ENCODE data around the gene CYP19A1. TPM values are rescaled to one million over a fixed set of nuclear protein-coding genes. Genes with fewer than 3 reads are reported as not detected.

Gene CYP19A1
- polyA plus RNA-seq, 1 of the 3 experiments (the other 2 are of a cell fraction): 0.03 TPM

DNA sequence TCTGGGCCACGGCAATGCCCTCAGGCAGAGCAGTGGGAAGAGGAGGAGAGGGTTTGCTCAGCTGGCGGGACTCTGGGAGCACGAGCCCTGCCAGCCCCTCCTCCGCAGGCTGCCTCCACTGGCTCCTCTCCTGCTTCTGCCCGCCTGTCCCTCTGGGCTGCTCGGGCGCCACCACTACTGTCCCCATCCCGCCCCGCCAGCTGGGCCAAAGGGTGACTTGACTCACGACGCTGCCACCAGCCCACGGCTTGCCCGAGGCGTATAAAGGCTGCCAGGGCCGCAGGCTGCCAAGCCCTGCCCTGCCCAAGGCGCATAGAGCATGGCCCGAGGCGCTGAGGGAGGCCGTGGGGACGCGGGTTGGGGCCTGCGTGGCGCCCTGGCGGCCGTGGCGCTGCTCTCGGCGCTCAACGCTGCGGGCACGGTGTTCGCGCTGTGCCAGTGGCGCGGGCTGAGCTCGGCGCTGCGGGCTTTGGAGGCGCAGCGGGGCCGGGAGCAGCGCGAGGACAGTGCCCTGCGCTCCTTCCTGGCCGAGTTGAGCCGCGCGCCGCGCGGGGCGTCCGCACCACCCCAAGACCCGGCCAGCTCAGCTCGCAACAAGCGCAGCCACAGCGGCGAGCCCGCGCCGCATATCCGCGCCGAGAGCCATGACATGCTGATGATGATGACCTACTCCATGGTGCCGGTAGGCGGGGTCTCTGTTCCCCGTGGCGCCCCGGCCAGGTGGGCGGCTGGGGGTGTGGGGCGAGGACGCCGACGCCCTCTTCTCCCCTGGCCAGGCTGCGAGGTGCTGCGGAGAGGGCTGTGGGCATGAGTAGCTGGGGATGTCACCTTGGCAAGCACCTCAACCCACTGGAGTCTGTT is 3.2 kb upstream of the CYP19A1 start, which contains the start of gene GLDN:
Gene GLDN, plus strand, starts transcription at position 290 of the 861 bp plus-strand sequence. Its CDS starts 30 bp downstream, at position 320.
- Histone ChIP-seq H3F3A (replicated peaks; ENCODE audit: insufficient read depth) (no peaks in the 10 kb centered on the region), H3K9ac (no peak within 1 kb of the TSS), H2AFZ (ENCODE audit: low read depth) (no peak within 1 kb of the TSS), H3K4me3 (ENCODE audit: low read depth in 2 of 2, low read length in 1 of 2) (peak within 1 kb of the TSS in 1 of 2 experiments; percentile 35; a peak in 1 of 4 replicates), H3K27me3 (ENCODE audit: insufficient read depth) (peaks cover 12% of the 10 kb centered on the region; the same call in 1 of the 2 replicates), H3K4me1 (ENCODE audit: control insufficient read depth in 1 of 2, insufficient read depth in 2 of 2, low read depth in 1 of 2, low read length in 1 of 2) (peaks cover 0 to 10% of the 10 kb centered on the region in 2 experiments; a peak in 1 of 4 replicates), H3K9me2 (no peaks in the 10 kb centered on the region), H3K9me3 (no peaks in the 10 kb centered on the region), H3K36me3 (replicated peaks in 1 of 2; ENCODE audit: control insufficient read depth in 1 of 2, insufficient read depth in 2 of 2, low read length in 1 of 2) (no peaks in the 10 kb centered on the region), H4K20me1 (ENCODE audit: insufficient read depth) (no peaks in the 10 kb centered on the region), H3K4me2 (peak within 1 kb of the TSS; percentile 47; the same call in 1 of the 2 replicates), H3K27ac (ENCODE audit: low read depth in 2 of 2, low read length in 1 of 2) (no peak within 1 kb of the TSS), H3K79me2 (ENCODE audit: insufficient read depth) (no peaks in the 10 kb centered on the region)
- ChIA-PET CTCF (interaction anchor here (1.1 to 1.8 kb wide), 5 partner anchors 39 to 149 kb away, joined by 3 to 7 read pairs (median 4); no protein-coding TSS in a partner anchor), POLR2A (no interaction called here)
- no peak for TF ChIP-seq POLR2AphosphoS5 (IDR thresholded peaks at IDR 0.05; ENCODE audit: low read depth, low read length)
- no peak for TF ChIP-seq TAF1 (IDR thresholded peaks at IDR 0.05; ENCODE audit: borderline replicate concordance, low read depth, low read length)
- no peak for TF ChIP-seq MXI1 (IDR thresholded peaks at IDR 0.05; ENCODE audit: low read depth, low read length)
- no peak for TF ChIP-seq FOXJ3 (CRISPR knock-in tag; IDR thresholded peaks at IDR 0.05)
- no peak for TF ChIP-seq RCOR1 (IDR thresholded peaks at IDR 0.05; ENCODE audit: low read length)
- no peak for TF ChIP-seq MAX (IDR thresholded peaks at IDR 0.05; ENCODE audit: low read depth)
- no peak for TF ChIP-seq FOXM1 (IDR thresholded peaks at IDR 0.05; ENCODE audit: low read depth)
- TF ChIP-seq IRF3 (IDR thresholded peaks at IDR 0.05; ENCODE audit: low read depth, low read length): no peak
- TF ChIP-seq TCF12 (IDR thresholded peaks at IDR 0.05): no peak
- TF ChIP-seq RAD21 (IDR thresholded peaks at IDR 0.05; ENCODE audit: low read length): no peak
- TF ChIP-seq USF1 (IDR thresholded peaks at IDR 0.05; ENCODE audit: borderline replicate concordance, low read depth): no peak
- no peak for TF ChIP-seq EZH2phosphoT487 (IDR thresholded peaks at IDR 0.05; ENCODE audit: borderline replicate concordance, low read depth)
- no peak for TF ChIP-seq EP300 (IDR thresholded peaks at IDR 0.05; ENCODE audit: borderline replicate concordance in 1 of 2, low read depth in 1 of 2, low read length in 1 of 2)
- DNase-seq: peak; percentile 80
- WGBS (ENCODE audit: low lambda C conversion rate): 3% methylated on average over 5 of the region's 76 CpGs

All from SK-N-SH (cell line).